HCT116 (cell line): ENCODE data around the gene KLHDC8B. TPM values are rescaled to one million over a fixed set of nuclear protein-coding genes. Genes with fewer than 3 reads are reported as not detected.

ENCODE experiments used
- ATAC-seq: fragments of 200-7000 bp; cut with Tn5 transposase; 2 replicates; pipeline ENCODE4 v1.9.1; 2020; ENCODE audit warnings: mild to moderate bottlenecking, moderate library complexity
- BruUV-seq: library from RNA; stranded (reverse); fragments of 400-500 nt; replicated peaks from 2 replicates; lab custom pipeline; 2021; lab: Mats Ljungman, UMichigan
- CTCF ChIA-PET: fragments of 300-600 bp; sonication (Branson Sonifier 250); formaldehyde crosslinking; loops from one replicate; lab custom pipeline; 2021; ENCODE audit warnings: antibody characterized with exemption; lab: Charles Lee
- POLR2A ChIA-PET: fragments of 300-600, 350-600 bp; sonication (Branson Sonifier 250); formaldehyde crosslinking; loops from one replicate; lab custom pipeline; 2021; ENCODE audit warnings: antibody characterized with exemption; lab: Charles Lee
- RAD21 ChIA-PET, 2 experiments: fragments of 300-600 bp; sonication (Branson Sonifier 250); formaldehyde crosslinking; loops; one replicate each; lab custom pipeline; 2023; ENCODE audit warnings: low total read pairs in 2 of 2; ENCODE audit not compliant: uncharacterized antibody in 2 of 2, unreplicated experiment in 2 of 2, low non-redundant PET in 1 of 2; lab: Charles Lee
- DNase-seq: peaks from one replicate; pipeline ENCODE4 v3.0.0-alpha.2; 2010; ENCODE audit warnings: low read depth, low spot score
- H2AFZ ChIP-seq: fragments of 200-600 bp; shearing (Covaris generic), sonication (generic); 2 replicates; pipeline ENCODE4 v1.6.1; 2017; ENCODE audit warnings: low read depth, mixed run types, mixed read lengths, antibody characterized with exemption, low read length; ENCODE audit not compliant: poor library complexity, severe bottlenecking
- H3K27ac ChIP-seq: 2 replicates; pipeline ENCODE4 v1.5.1; 2012; ENCODE audit warnings: low read depth, low read length
- H3K27me3 ChIP-seq: fragments of 200-600 bp; sonication (generic); 2 replicates; pipeline ENCODE4 v1.6.1; 2016; ENCODE audit warnings: mixed run types, low read length, mixed read lengths; ENCODE audit not compliant: insufficient read depth
- H3K36me3 ChIP-seq, 2 experiments: fragments of 200-500 bp in 1 of 2; fragments of 200-600 bp in 1 of 2; sonication (Bioruptor generic) in 1 of 2; sonication (generic) in 1 of 2; 2 replicates each; pipeline versions ENCODE4 v1.5.1 to v1.6.1; 2014 to 2016; ENCODE audit warnings: low read length in 2 of 2, inconsistent platforms in 1 of 2, mixed read lengths in 1 of 2, mixed run types in 1 of 2; ENCODE audit not compliant: insufficient read depth in 2 of 2, control insufficient read depth in 1 of 2
- H3K4me1 ChIP-seq, 2 experiments: fragments of 200-600 bp in 1 of 2; sonication (generic) in 1 of 2; 2 replicates each; pipeline versions ENCODE4 v1.5.1 to v1.6.1; 2012 to 2017; ENCODE audit warnings: low read length in 2 of 2, inconsistent platforms in 1 of 2, mild to moderate bottlenecking in 1 of 2, mixed read lengths in 1 of 2, mixed run types in 1 of 2, moderate library complexity in 1 of 2; ENCODE audit not compliant: insufficient read depth in 2 of 2, control insufficient read depth in 1 of 2
- H3K4me2 ChIP-seq: fragments of 200-600 bp; sonication (generic); 2 replicates; pipeline ENCODE4 v1.6.1; 2017; ENCODE audit warnings: mixed run types, low read length, mixed read lengths
- H3K4me3 ChIP-seq, 2 experiments: fragments of 200-600 bp in 1 of 2; sonication (generic) in 1 of 2; replicated peaks in 1 of 2; 2 replicates each; pipeline ENCODE4 v1.5.1; 2011 to 2016; ENCODE audit warnings: low read length in 2 of 2, control low read depth in 1 of 2, low read depth in 1 of 2, mild to moderate bottlenecking in 1 of 2, mixed read lengths in 1 of 2, mixed run types in 1 of 2
- H3K79me2 ChIP-seq: fragments of 200-600 bp; sonication (generic); 2 replicates; pipeline ENCODE4 v1.6.1; 2017; ENCODE audit warnings: mild to moderate bottlenecking, mixed run types, low read length, moderate library complexity, mixed read lengths; ENCODE audit not compliant: insufficient read depth
- H3K9ac ChIP-seq: fragments of 200-600 bp; sonication (generic); 2 replicates; pipeline ENCODE4 v1.6.1; 2016; ENCODE audit warnings: low read length, mixed read lengths
- H3K9me2 ChIP-seq: fragments of 200-600 bp; sonication (generic), shearing (Covaris generic); 2 replicates; pipeline ENCODE4 v1.6.1; 2017; ENCODE audit warnings: mixed run types, mild to moderate bottlenecking, moderate library complexity; ENCODE audit not compliant: insufficient read depth
- H3K9me3 ChIP-seq, 2 experiments: fragments of 200-500 bp in 1 of 2; fragments of 200-600 bp in 1 of 2; sonication (Bioruptor generic) in 1 of 2; sonication (generic) in 1 of 2; 2 replicates each; pipeline ENCODE4 v1.6.1; 2014 to 2017; ENCODE audit warnings: low read length in 2 of 2, mixed read lengths in 2 of 2, inconsistent platforms in 1 of 2, low read depth in 1 of 2, mild to moderate bottlenecking in 1 of 2, mixed run types in 1 of 2, moderate library complexity in 1 of 2; ENCODE audit not compliant: control insufficient read depth in 1 of 2, insufficient read depth in 1 of 2
- H4K20me1 ChIP-seq: fragments of 200-600 bp; sonication (generic), shearing (Covaris generic); 2 replicates; pipeline ENCODE4 v1.6.1; 2017; ENCODE audit warnings: mixed run types, mild to moderate bottlenecking, moderate library complexity; ENCODE audit not compliant: insufficient read depth
- EGR1 ChIP-seq: IDR thresholded peaks from 2 replicates; pipeline ENCODE4 v1.6.1; 2012; ENCODE audit warnings: low read depth
- ELF1 ChIP-seq: IDR thresholded peaks from 2 replicates; pipeline ENCODE4 v1.6.1; 2012; ENCODE audit warnings: low read depth, borderline replicate concordance
- POLR2A ChIP-seq: IDR thresholded peaks from 2 replicates; pipeline ENCODE4 v1.7.0; 2011; ENCODE audit warnings: borderline replicate concordance; ENCODE audit not compliant: insufficient read depth, insufficient read length; ENCODE audit errors: extremely low read depth
- POLR2AphosphoS5 ChIP-seq: IDR thresholded peaks from 2 replicates; pipeline ENCODE4 v1.6.1; 2011; ENCODE audit warnings: mild to moderate bottlenecking, low read depth, low read length, moderate library complexity
- SP1 ChIP-seq: IDR thresholded peaks from 2 replicates; pipeline ENCODE4 v1.6.1; 2012; ENCODE audit warnings: low read depth
- TCF7L2 ChIP-seq: IDR thresholded peaks from 2 replicates; pipeline ENCODE4 v1.7.0; 2011; ENCODE audit warnings: borderline replicate concordance, inconsistent platforms; ENCODE audit not compliant: insufficient read depth, insufficient read length; ENCODE audit errors: extremely low read depth
- intact Hi-C: fragments of 100-400 bp; cut with micrococcal nuclease; formaldehyde crosslinking; loops from 2 replicates; pipeline ENCODE4 v1.10.0; 2022
- total RNA-seq: library from RNA; stranded (reverse); gene quantifications from one replicate; pipeline ENCODE4 v1.2.1, GENCODE V29; 2021; ENCODE audit not compliant: unreplicated experiment
- TF ChIP-seq, protein P1 (sequence below): IDR thresholded peaks from 2 replicates; pipeline ENCODE4 v1.6.1; 2011; ENCODE audit warnings: mild to moderate bottlenecking, low read length, moderate library complexity; ENCODE audit not compliant: insufficient replicate concordance; ENCODE audit errors: extremely low read depth
- TF ChIP-seq, protein P2 (sequence below): IDR thresholded peaks from 2 replicates; pipeline ENCODE4 v1.6.1; 2012
- TF ChIP-seq, protein P3 (sequence below), 3 experiments: fragments of 200-600 bp in 1 of 3; sonication (generic) in 1 of 3; IDR thresholded peaks in 2 of 3; conservative IDR thresholded peaks in 1 of 3; 2 replicates each; pipeline ENCODE4 v1.5.1; 2012 to 2017; ENCODE audit warnings: low read depth in 2 of 3, low read length in 2 of 3, antibody characterized with exemption in 1 of 3, borderline replicate concordance in 1 of 3, control low read depth in 1 of 3, mild to moderate bottlenecking in 1 of 3, mixed read lengths in 1 of 3, mixed run types in 1 of 3, moderate library complexity in 1 of 3; ENCODE audit not compliant: insufficient read depth in 1 of 3

The KLHDC8B gene
- total RNA-seq, 1 experiment from 2014 or later, result 10.4 TPM

DNA sequence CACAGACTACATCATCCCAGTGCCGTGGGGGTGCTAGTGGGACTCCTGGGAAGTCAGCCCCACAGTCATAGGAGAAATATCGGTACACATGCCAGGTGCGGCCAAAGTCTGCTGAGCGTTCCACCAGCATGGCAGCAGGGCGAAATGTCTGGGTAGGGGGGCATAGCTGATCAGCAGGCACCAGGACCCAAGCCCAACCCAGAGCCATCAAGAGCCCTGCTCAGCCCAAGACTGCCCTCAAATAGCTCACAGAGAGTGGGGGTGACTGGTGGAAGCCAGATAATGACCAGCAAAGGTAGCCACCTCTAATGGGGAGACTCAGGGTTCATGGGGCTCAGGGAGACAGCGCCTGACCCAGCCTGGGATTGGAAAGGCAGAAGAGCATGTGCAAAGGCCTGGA lies 39.8 kb upstream of the KLHDC8B start:
- DNase-seq (no peak), ATAC-seq (no peak)
- Histone ChIP-seq H3K79me2 (peaks cover 11% of the 10 kb centered on the region; the same call in 1 of the 2 replicates), H4K20me1 (no peaks in the 10 kb centered on the region), H3K4me1 (peaks cover 16 to 46% of the 10 kb centered on the region in 2 experiments), H3K4me3 (peak overlapping the region; percentile 70 to 91), H3K4me2 (peak overlapping the region; percentile 100), H3K9me2 (no peaks in the 10 kb centered on the region), H3K27me3 (no peaks in the 10 kb centered on the region), H3K9ac (peak overlapping the region; percentile 87; the same call in 1 of the 2 replicates), H2AFZ (no peak overlapping the region), H3K27ac (peak overlapping the region; percentile 89), H3K36me3 (peaks cover 0 to 2% of the 10 kb centered on the region in 2 experiments; a peak in 1 of 4 replicates), H3K9me3 (no peaks in the 10 kb centered on the region)
- POLR2A ChIA-PET, result interaction anchor here (1.4 to 2.7 kb wide), 3 partner anchors 11 to 102 kb away, joined by 5 to 10 read pairs (median 6); partner anchors contain the start of genes IMPDH2, KLHDC8B and USP19
- RAD21 ChIA-PET, result no interaction called here
- TF ChIP-seq POLR2A, result no peak
- BruUV-seq, result no TSS peak
- CTCF ChIA-PET, result no interaction called here
- intact Hi-C loops, result no loop called here

DNA sequence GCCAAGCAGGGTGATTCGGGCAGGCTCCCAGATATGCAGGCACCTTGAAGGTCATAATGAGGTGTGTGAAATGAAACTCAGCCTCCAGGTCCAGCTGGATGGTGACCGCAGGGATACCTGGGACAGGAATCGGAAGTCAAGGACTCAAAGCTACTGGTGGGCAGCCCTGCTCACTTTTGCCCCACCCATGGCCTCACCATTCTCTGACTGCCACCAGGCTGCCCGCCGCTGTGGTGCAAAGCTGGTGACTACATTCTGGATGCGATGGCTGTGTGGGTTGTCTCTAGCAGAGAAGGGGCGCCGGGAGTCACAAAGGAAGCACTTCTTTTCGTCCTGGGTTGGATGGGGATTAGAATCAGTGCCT lies 39.3 kb upstream of the KLHDC8B start:
- BruUV-seq, result no TSS peak
- no peak for DNase-seq
- intact Hi-C loops, result no loop called here
- no peak overlapping the region for H2AFZ ChIP-seq
- H3K79me2 ChIP-seq, result peaks cover 11% of the 10 kb centered on the region; the same call in 1 of the 2 replicates
- H3K4me2 ChIP-seq, result peak overlapping the region; percentile 100
- H3K9ac ChIP-seq, result peak overlapping the region; percentile 87
- peaks cover 16 to 46% of the 10 kb centered on the region in 2 experiments for H3K4me1 ChIP-seq
- ATAC-seq, result peak; percentile 1; the same call in 1 of the 2 replicates
- CTCF ChIA-PET, result interaction anchor here (0.9 to 2.7 kb wide), 3 partner anchors 38 to 317 kb away, joined by 3 to 13 read pairs (median 8); partner anchors contain the start of gene QRICH1
- no peaks in the 10 kb centered on the region for H3K9me3 ChIP-seq
- H3K27ac ChIP-seq, result peak overlapping the region; percentile 89
- no peaks in the 10 kb centered on the region for H3K9me2 ChIP-seq
- RAD21 ChIA-PET, result no interaction called here
- POLR2A ChIA-PET, result interaction anchor here (1.4 to 2.7 kb wide), 4 partner anchors 11 to 103 kb away, joined by 5 to 23 read pairs (median 8); partner anchors contain the start of genes IMPDH2, KLHDC8B, QRICH1 and USP19
- peak overlapping the region; percentile 70 to 91 for H3K4me3 ChIP-seq
- no peaks in the 10 kb centered on the region for H3K27me3 ChIP-seq
- H4K20me1 ChIP-seq, result no peaks in the 10 kb centered on the region
- H3K36me3 ChIP-seq, result peaks cover 0 to 2% of the 10 kb centered on the region in 2 experiments; a peak in 1 of 4 replicates
- TF ChIP-seq ELF1, result no peak
- TF ChIP-seq, protein P1, sequence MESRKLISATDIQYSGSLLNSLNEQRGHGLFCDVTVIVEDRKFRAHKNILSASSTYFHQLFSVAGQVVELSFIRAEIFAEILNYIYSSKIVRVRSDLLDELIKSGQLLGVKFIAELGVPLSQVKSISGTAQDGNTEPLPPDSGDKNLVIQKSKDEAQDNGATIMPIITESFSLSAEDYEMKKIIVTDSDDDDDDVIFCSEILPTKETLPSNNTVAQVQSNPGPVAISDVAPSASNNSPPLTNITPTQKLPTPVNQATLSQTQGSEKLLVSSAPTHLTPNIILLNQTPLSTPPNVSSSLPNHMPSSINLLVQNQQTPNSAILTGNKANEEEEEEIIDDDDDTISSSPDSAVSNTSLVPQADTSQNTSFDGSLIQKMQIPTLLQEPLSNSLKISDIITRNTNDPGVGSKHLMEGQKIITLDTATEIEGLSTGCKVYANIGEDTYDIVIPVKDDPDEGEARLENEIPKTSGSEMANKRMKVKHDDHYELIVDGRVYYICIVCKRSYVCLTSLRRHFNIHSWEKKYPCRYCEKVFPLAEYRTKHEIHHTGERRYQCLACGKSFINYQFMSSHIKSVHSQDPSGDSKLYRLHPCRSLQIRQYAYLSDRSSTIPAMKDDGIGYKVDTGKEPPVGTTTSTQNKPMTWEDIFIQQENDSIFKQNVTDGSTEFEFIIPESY, result no peak
- no peak for TF ChIP-seq SP1
- TF ChIP-seq POLR2AphosphoS5, result no peak; the same call in 1 of the 2 replicates
- TF ChIP-seq, protein P2, sequence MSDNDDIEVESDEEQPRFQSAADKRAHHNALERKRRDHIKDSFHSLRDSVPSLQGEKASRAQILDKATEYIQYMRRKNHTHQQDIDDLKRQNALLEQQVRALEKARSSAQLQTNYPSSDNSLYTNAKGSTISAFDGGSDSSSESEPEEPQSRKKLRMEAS, result no peak
- no peak for TF ChIP-seq EGR1
- TF ChIP-seq, protein P3, sequence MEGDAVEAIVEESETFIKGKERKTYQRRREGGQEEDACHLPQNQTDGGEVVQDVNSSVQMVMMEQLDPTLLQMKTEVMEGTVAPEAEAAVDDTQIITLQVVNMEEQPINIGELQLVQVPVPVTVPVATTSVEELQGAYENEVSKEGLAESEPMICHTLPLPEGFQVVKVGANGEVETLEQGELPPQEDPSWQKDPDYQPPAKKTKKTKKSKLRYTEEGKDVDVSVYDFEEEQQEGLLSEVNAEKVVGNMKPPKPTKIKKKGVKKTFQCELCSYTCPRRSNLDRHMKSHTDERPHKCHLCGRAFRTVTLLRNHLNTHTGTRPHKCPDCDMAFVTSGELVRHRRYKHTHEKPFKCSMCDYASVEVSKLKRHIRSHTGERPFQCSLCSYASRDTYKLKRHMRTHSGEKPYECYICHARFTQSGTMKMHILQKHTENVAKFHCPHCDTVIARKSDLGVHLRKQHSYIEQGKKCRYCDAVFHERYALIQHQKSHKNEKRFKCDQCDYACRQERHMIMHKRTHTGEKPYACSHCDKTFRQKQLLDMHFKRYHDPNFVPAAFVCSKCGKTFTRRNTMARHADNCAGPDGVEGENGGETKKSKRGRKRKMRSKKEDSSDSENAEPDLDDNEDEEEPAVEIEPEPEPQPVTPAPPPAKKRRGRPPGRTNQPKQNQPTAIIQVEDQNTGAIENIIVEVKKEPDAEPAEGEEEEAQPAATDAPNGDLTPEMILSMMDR (IDR thresholded peaks at IDR 0.05 in 2 of 3, conservative IDR thresholded peaks at IDR 0.05 in 1 of 3; ENCODE audit: borderline replicate concordance in 1 of 3, insufficient read depth in 1 of 3, low read depth in 2 of 3, low read length in 2 of 3), result no peak
- TF ChIP-seq POLR2A, result no peak
- TF ChIP-seq TCF7L2, result no peak
